ENCODE data around the gene PP2D1. TPM values are rescaled to one million over a fixed set of nuclear protein-coding genes. Genes with fewer than 3 reads are reported as not detected.

Gene PP2D1
- total RNA-seq, 1 experiment from 2014 or later, result not detected

DNA sequence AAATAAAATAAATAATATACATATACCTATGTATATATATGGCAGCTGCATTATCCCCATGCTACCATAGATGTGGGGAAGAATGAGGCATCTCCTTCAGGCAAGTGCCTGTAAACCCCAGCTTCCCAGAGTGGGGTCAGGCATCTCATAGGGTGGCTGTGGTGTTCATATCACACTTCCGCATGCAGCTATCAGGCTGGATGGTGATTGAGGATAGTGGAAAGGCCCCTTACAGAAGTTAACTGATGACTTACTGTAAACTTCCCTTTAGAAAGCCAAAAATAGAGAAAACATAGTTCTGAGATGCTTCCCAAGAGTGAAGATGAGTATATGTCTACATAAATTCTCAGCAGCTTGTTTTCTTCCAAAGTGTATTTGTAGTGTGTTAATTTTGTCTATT lies 3.5 kb upstream of the PP2D1 start:
- TF ChIP-seq, protein P1, sequence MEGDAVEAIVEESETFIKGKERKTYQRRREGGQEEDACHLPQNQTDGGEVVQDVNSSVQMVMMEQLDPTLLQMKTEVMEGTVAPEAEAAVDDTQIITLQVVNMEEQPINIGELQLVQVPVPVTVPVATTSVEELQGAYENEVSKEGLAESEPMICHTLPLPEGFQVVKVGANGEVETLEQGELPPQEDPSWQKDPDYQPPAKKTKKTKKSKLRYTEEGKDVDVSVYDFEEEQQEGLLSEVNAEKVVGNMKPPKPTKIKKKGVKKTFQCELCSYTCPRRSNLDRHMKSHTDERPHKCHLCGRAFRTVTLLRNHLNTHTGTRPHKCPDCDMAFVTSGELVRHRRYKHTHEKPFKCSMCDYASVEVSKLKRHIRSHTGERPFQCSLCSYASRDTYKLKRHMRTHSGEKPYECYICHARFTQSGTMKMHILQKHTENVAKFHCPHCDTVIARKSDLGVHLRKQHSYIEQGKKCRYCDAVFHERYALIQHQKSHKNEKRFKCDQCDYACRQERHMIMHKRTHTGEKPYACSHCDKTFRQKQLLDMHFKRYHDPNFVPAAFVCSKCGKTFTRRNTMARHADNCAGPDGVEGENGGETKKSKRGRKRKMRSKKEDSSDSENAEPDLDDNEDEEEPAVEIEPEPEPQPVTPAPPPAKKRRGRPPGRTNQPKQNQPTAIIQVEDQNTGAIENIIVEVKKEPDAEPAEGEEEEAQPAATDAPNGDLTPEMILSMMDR (IDR thresholded peaks at IDR 0.05; ENCODE audit: unreplicated experiment), result no peak
- no peaks in the 10 kb centered on the region for H3K9me3 Mint-ChIP-seq (ENCODE audit: low read depth, unreplicated experiment)
- no peak overlapping the region for H3K27ac Mint-ChIP-seq (ENCODE audit: unreplicated experiment)
- no peaks in the 10 kb centered on the region for H3K36me3 Mint-ChIP-seq (ENCODE audit: insufficient read depth, unreplicated experiment)
- no peak overlapping the region for H3K4me3 Mint-ChIP-seq (ENCODE audit: low read depth, unreplicated experiment)
- no peak for DNase-seq
- H3K4me1 Mint-ChIP-seq (ENCODE audit: low read depth, unreplicated experiment), result no peaks in the 10 kb centered on the region
- intact Hi-C loops (cut with micrococcal nuclease; ENCODE audit: unreplicated experiment), result no loop called here
- CTCF ChIA-PET, result no interaction called here
- no peaks in the 10 kb centered on the region for H3K27me3 Mint-ChIP-seq (ENCODE audit: unreplicated experiment)
- no TSS peak for BruUV-seq (replicated peaks)

GRCh38 chr3:20013396-20013795 lies 1.3 kb upstream of the PP2D1 start:
- no peak for DNase-seq
- CTCF ChIA-PET, result no interaction called here
- Mint-ChIP-seq H3K4me1 (ENCODE audit: low read depth, unreplicated experiment) (no peaks in the 10 kb centered on the region), H3K36me3 (ENCODE audit: insufficient read depth, unreplicated experiment) (no peaks in the 10 kb centered on the region), H3K9me3 (ENCODE audit: low read depth, unreplicated experiment) (no peaks in the 10 kb centered on the region), H3K4me3 (ENCODE audit: low read depth, unreplicated experiment) (no peak overlapping the region), H3K27ac (ENCODE audit: unreplicated experiment) (no peak overlapping the region), H3K27me3 (ENCODE audit: unreplicated experiment) (no peaks in the 10 kb centered on the region)
- intact Hi-C loops (cut with micrococcal nuclease; ENCODE audit: unreplicated experiment), result no loop called here
- BruUV-seq (replicated peaks), result no TSS peak
- TF ChIP-seq, protein P1 (IDR thresholded peaks at IDR 0.05; ENCODE audit: unreplicated experiment), result no peak

- CTCF ChIA-PET, result interaction anchor here (0.6 kb wide), 1 partner anchor 52 kb away, joined by 5 read pairs; no protein-coding TSS in a partner anchor
- intact Hi-C loops (cut with micrococcal nuclease; ENCODE audit: unreplicated experiment), result no loop called here
- Mint-ChIP-seq H3K4me3 (ENCODE audit: low read depth, unreplicated experiment) (no peak overlapping the region), H3K9me3 (ENCODE audit: low read depth, unreplicated experiment) (no peaks in the 10 kb centered on the region), H3K36me3 (ENCODE audit: insufficient read depth, unreplicated experiment) (no peaks in the 10 kb centered on the region), H3K27ac (ENCODE audit: unreplicated experiment) (no peak overlapping the region), H3K27me3 (ENCODE audit: unreplicated experiment) (no peaks in the 10 kb centered on the region), H3K4me1 (ENCODE audit: low read depth, unreplicated experiment) (no peaks in the 10 kb centered on the region)
- BruUV-seq (replicated peaks), result no TSS peak
- TF ChIP-seq, protein P1 (IDR thresholded peaks at IDR 0.05; ENCODE audit: unreplicated experiment), result no peak
- DNase-seq, result no peak
These were observed 3.4 kb downstream of the PP2D1 start for GRCh38 chr3:20008646-20009045.

- no peak for DNase-seq
- no TSS peak for BruUV-seq (replicated peaks)
- CTCF ChIA-PET, result no interaction called here
- Mint-ChIP-seq H3K4me3 (ENCODE audit: low read depth, unreplicated experiment) (no peak overlapping the region), H3K27ac (ENCODE audit: unreplicated experiment) (no peak overlapping the region), H3K36me3 (ENCODE audit: insufficient read depth, unreplicated experiment) (no peaks in the 10 kb centered on the region), H3K9me3 (ENCODE audit: low read depth, unreplicated experiment) (no peaks in the 10 kb centered on the region), H3K27me3 (ENCODE audit: unreplicated experiment) (no peaks in the 10 kb centered on the region), H3K4me1 (ENCODE audit: low read depth, unreplicated experiment) (no peaks in the 10 kb centered on the region)
- TF ChIP-seq, protein P1 (IDR thresholded peaks at IDR 0.05; ENCODE audit: unreplicated experiment), result no peak
- intact Hi-C loops (cut with micrococcal nuclease; ENCODE audit: unreplicated experiment), result no loop called here
These were observed 4.1 kb downstream of the PP2D1 start for GRCh38 chr3:20007960-20008359.

Measured in Calu3 (cell line).